HG02759 (cell line): ENCODE results near the gene MAML2.

ENCODE experiments used
- ATAC-seq: cut with Tn5 transposase; IDR thresholded peaks from one replicate; pipeline ENCODE4 v1.9.1; 2021; ENCODE audit warnings: mild to moderate bottlenecking, moderate library complexity; ENCODE audit not compliant: unreplicated experiment

The MAML2 gene

DNA sequence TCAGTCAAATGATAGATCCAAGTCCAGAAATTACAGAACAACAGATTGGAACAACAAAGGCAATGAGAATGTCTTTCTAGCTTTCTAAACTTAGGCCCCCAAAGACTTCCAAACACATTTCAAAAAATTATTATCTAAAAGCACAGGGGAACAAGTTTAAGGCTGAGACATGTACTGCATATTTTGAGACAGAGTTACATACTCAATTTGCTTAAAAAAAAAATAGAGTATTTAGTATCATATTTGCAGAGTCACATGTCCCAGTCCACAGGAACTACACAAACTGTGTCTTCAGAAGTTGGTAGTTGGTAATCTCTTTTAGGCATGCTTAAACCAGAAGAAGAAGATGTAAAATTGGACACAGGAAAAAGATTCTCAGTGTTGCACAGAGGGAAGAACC is 127.2 kb downstream of the MAML2 start:
- no peak for ATAC-seq

DNA sequence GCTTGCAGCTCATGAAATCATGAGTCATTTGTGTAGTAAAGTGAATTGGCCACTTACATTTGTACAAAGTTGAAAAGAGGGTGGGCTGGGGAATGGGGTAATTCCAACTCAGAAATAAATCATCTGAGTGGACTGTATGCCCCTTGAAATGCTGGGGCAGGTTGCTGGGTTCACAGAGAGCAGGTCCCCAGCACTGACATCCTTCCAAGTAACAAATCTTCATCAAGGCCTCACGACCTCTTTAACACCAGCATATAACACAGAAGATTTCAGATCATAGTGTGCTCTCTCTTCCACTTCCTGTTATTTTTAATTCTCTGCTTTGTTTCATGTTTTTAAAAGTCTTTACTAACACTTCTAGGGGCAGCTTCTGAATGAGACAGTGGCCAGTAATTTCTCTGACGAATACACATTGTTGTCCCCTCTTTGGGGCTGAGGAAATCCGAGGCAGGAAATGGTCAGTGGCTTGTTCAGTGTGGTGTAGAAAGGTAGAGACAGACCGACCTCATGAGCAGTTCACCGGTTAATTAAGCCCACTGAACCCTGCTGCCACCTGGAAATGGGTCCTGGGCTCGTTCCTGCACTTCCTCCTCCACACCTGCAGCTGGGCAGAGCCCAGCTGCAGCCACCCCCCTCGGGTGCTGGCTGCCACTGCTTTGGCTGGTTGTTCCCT is 127.7 kb downstream of the MAML2 start:
- ATAC-seq = peak; percentile 87

DNA sequence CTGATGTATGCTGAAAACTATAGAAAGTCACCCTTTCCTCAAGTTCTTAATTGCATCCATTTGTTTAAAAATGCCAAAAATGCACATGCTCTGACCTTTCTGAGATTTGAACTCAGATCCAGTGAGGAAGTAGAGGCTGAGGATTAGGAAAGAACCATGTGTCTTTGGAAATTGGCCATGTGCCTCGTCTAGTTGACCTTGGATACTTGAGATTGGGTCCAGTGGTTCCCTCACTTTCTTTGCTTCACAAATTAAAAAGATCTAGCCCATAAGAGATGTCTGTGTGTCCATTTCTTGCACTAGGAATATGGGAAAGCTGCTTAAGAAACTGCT is 128.3 kb downstream of the MAML2 start:
- no peak for ATAC-seq

DNA sequence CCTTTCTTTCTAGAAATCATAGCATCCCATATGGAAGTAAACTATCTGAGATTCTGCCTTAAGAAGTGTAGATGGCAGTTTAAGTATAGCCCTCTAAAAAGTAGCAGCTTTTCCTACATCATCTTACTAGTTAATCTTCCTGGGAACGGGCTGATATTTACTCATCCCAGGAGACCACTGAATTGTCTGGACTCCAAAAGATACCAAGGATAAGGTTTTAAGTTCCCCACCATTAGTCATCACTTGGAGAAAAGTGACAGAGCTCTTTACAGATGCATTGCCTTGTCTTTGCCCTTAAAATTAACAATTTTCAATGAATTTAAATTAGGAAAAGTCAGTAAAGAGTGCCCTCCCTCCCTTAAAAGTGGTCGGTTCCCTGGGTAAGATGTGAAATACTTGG is 129.5 kb downstream of the MAML2 start:
- ATAC-seq = no peak

DNA sequence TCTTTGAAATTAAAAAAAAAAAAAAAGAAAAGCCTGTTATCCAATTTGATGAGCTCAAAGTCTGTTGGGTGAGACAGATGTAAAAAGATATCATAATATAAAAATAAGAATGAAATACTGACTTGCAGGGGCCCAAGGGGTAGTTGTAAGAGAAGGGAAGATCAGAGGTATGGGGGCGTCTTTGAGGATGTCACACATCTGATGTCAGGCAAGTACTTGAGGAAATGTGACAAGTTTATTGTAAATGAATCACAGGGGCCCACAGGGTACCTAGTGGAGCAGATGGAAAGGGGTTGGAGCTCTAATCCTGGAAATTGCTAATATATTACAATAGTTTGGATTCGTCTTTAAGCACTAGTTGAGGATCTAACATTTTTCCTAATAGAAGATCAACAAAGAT is 131.6 kb downstream of the MAML2 start:
- no peak for ATAC-seq

DNA sequence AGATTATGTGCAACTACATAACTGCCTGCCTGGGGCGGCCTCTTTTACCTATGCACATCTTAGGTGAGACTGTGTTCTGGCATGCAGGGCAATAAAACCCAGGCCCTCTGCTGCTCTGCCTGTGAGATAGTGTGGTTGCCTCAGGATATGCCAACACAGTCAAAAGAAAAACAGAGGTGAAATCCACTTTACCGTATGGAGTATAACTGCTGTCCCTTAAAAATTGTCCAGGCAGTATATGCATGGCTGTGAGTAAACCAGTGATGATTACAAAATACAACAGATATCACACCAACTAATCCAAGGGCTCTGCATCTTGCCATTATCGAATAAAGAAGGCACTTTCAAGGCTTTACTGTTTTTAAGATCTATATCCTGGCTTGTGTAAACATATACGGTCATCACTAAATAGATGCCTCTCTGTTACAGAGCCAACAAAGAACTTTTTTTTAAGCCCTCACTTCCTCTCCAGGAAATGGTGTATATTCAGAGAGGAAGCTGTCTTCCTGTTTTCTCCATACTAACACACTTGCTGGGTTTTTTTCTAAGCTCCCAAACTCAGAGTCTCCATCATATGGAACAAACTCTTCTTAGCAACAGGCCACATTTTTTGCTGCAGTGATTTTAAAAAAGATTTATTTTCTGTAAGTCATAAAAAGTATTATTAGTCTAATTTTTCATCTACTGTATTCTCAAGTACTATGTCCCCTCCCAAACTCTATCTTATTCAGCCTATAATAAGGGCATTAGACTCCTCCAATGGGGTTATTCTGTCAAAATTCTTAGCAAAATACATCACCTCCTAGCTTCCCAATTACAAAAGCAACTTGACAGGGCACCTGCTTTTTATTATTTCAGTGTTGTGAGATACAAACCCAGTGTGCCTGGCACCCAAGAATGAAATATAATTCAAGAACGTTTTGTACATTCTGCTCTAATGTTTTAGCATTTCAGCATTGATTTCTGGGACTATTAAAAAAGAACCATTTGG is 135.2 kb downstream of the MAML2 start:
- no peak for ATAC-seq

DNA sequence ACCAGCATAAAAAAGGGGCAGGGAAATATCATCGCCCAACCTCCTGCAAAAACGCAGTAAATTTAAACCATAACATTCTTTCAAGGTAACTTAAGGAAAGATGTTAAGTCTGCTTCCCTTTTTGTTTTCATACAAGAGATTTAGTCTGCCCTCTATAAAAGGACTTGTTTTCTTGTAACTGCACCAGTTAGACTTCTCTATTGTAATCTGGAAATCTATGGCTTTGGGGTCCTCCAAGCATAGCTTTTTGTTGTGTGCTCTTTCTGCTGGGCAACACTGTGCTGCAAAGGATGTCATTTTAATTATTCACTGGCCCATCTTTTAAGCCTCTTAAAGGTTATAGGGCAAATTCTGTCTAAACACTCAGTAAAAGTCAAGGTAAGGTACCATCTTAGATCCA is 136.0 kb downstream of the MAML2 start:
- ATAC-seq = no peak

DNA sequence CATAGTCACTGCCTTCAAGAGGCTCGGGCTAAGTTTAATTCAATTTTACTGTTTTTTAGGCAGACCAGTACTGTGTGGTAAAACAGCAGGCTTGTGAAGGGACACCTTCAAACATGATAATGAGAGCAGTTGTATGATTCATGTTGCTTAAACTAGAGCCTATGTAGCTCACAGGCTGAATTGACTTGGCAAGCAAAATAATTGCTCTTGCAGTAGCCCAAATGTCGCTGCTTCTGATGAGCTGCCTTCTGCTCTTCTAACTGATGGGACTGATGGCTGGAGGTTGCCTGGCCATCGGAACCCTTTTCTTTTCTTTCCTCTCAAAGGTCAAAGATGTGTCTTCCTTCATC is 137.6 kb downstream of the MAML2 start:
- ATAC-seq = no peak

DNA sequence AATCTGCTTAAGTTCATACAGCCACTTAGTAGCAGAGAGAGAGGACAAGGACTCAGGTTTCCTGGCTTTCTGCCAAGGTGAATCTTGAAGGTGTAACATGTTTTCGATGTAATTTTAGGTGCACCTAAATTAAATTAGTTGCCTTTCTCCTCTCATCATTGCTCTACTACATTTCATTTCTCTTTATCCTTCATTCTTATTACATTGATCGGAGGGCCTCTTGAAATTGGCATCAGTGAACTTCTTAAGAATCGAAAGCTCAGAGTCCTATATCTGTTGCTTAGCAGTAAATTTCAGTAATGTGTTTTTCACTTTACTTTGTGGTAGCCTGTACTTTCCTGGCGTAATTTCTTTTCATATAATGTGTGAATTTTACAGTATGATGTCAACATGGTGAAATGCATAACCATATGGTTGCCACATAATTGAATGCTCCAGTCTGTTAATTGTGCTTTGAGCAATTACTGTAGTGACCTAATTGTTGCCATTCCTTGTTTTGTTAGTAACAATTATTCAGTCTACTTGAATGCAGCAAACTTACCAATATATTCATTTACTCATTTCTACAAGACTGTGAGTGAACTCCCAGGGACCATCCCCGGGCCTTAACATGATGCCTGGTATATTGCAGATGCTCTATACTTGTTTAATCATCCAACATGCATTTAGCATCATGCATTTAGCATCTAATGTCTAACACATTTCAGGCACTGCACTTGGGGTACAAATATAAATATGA is 138.1 kb downstream of the MAML2 start:
- ATAC-seq = no peak

DNA sequence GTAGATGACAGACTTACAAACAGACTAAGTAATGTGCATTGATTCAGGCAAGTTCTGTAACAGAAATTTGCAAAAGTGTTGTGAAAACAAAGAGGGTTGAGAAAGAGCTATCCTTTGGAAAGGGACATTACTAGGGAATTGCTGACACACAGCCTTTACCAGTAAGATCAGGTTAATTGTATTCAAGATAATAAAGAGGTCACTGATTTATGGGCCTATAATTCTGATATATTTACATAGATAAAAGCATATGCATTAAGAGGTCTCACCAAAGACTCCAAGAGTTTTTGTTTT is 138.7 kb downstream of the MAML2 start:
- no peak for ATAC-seq

DNA sequence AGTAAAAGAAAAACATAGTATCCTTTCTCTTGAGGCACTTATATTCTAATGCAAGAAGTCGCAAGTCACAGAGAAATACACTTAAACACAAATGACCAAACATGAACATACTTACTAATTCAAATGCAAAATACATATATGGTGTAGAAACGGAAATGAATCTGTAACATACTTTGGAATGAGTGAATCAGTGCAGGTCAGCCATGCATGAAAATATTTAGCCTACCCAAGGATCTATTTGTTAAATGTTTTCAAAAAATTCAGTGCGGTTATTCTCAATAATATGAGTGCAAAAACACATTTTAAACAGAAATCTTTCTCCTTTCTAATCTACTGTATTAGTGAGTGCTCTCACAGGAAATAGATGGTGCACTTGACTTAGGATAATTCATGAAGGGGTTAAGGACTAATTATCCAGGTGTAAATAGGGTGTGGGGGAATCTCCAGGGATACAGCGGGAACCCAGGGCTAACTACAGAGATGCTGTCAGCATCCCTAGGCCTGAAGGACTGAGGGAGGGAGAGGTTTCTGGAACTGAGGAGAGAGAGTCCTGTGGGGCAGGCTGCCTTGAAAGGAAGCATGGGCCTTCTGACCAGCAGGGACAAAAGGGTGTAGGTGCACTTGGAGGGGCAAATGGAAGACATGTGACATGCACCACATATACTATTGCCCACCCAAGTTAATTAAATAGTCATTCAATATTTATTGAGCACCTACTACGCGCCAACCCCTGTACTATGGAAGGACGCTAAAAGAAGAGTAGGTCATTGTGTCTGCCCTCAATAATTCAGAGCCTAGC is 139.2 kb downstream of the MAML2 start:
- ATAC-seq = no peak

DNA sequence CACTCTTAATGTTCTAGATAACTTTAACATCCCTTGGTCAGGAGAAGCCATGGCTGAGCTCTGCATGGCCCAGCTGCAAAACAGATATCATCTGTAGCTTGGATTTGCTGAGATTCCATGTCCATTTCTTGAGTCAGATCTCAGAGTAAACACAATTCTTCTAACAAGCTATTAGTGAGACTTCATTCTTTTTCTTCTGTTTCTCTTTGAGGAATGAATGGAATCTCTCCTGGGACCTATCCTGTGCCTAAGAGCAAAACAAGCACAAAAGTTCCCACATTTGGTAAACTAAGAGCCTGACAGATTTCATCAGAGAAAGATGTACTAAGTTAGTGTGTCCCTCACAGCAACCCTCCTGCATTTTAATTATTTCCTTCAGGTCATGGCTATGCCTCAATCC is 142.8 kb downstream of the MAML2 start:
- no peak for ATAC-seq

DNA sequence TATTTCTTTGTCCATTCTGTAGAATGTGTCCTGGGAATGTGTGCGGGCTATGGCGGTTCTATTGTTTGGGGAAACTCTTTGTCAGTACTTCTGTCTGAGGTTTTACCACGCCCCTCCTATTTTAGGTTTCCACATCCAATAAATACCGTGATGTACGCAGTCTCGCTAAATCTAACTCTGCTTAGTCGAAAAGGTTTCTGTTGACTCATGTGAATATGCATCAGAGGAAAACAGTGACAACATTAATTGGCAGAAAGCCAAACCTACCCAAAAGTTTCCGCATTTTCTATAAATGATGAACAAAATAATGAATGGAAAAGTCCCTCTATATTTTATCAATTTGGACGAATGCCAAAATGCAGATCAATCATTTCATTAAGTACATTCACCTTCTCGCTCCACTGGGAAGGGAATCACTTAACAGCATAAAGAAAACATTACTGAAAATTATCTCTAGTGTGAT is 143.4 kb downstream of the MAML2 start:
- no peak for ATAC-seq

DNA sequence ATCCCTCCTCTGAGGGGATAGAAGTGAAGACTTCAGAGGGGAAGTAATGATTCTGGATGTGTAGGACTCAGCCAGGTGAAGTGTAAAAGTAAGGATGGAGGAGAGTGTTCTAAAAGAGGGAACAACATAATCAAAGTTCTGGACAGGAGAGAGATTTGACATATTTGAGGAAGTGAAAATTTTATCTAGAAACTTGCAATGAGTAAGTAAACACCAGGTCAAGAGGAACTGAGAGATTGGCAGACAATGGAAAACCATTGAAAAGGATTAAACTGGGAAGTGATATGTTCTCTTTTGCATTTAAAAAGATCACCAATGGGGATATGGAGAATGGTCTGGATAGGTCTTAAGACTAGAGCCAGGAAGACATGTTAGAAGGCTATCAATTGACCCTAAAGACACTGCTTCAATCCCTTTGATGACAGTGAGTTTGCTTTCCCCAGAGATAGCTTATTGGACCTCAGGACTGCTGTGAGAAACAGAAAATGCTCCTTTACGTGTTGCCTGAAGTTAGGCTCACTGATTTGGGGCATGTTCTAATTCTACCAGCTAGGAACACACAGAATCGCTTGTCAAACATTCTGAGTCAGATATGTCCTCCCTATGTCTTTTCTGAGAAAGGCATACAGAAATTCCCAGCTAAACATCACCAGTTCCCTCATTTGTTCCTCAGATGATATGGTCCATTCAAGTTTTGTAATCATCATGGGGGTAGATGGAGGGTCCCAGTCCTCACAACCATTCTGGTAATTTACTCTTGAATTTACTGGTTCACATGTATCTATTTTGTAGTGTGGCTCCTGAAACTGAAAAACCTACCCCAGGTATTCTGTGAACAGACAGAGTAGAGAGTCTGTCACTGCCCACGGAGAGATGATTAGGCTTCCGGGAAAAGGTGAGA is 144.9 kb downstream of the MAML2 start:
- peak; percentile 79 for ATAC-seq

DNA sequence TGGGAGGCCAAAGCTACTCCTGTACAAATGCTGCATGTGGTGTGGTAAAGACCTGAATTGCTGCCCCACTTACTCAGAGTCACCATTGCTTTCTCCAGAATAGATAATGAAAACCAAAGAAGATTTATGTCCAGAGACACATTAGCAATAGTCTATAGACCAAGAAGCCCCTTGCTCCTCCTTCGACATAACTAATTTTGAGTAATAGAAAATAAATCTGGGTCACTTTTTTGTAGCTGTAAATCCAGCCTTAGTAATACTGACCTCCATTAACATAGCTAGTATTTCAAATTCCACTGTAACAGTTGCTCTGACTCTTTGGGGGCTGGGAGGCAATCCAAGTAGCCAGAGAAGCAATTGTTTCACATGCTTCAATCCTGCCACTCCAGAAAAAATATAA is 145.9 kb downstream of the MAML2 start:
- ATAC-seq = no peak

DNA sequence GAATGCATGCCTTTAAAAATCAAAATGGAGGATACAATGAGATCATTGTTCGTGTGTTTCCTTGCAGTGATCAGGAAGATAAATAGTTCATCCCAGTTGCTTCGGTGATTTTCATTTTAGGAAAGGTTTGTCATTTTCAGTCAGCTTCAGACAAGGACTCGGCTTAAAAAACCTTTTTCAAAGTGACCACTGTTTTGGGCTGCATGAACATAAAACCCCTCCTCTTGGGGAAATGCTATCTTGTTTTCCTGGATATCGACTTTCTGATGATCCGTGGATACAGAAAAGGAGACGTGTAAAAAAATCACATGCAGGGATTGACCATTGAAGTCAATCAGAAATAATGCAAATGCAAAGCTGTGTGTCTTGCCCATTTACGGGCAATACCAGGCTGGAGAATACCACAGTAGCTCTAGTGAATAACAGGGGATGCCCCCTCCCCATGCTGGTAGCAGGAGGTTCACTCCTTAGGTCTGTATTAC is 146.8 kb downstream of the MAML2 start:
- no peak for ATAC-seq

DNA sequence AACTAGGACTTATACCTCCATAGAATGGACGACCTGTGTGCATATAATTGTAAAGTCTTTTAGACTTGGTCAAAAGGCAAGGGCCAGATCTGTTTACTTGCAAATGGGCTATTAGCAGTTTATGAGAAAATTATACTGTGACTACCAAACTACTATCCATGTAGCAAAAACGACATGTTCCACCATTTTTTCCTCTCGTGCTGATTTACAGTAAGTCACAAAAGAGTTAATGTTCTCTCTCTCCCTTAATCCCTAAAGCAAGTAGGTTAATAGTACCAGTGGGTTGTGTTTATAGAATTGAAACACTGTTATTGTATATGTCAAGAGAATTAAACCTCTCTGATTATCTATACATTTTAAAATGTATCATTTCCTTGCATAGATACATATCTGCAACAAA is 147.3 kb downstream of the MAML2 start:
- no peak for ATAC-seq

DNA sequence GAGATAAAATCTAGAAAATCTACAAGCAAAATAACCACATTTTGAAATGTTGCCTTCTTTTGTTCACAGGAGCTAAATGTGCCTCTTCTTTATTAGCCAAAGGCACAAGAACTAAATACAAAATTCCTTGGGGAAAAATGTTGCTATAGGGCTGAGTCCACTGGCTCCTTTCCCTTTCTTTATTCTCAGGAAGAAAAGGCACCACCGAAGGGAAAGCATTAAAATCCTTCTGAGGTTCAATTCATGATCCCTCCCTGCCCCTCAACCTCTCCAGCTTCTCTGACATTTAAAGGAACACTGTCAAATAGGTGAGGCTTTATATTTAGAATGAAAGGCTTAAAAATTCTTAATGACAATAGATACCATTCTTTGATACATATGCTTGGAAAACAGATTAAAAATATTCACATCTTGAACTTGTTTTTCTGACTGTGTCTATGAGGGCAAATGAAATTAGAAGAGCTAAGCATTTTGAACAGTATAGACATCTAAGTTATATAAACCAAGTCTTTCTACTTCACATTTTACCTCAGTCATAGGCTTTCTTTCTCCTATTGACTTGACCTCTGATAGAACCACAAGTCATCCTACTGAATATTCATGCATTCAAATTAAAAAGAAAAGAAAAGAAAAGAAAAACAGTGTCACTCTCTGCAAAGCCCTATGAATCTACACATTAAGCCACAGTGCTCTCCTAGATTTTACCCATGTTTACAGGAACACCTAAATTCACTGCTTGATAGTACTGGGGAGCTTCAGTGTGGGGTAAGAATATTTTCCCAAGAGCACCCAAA is 148.2 kb downstream of the MAML2 start:
- no peak for ATAC-seq
